ENCODE results near the gene TRIP6. TPM values are rescaled to one million over a fixed set of nuclear protein-coding genes. Genes with fewer than 3 reads are reported as not detected.
"Not testable (repeated sequence)": the region's sequence is repeated elsewhere in the genome, so short reads cannot be mapped to it uniquely, and the experiment has no call there.

TRIP6 gene
- total and polyA plus RNA-seq, 2 experiments from 2014 or later: 44.6 to 112 TPM

GRCh38 chr7:100854146-100854895 lies 12.9 kb upstream of the TRIP6 start:
- 0 out of 2 replicates have a peak, but pooled peaks cover 3% of the 10 kb centered on the region for H3F3A ChIP-seq (replicated peaks; ENCODE audit: low read depth)
- H3K79me2 ChIP-seq (replicated peaks; ENCODE audit: insufficient read depth): peaks cover 43% of the 10 kb centered on the region
- H3K4me1 ChIP-seq (ENCODE audit: insufficient read depth): peaks cover 5% of the 10 kb centered on the region; the same call in 1 of the 2 replicates
- Mint-ChIP-seq H3K27me3 (ENCODE audit: insufficient read depth, low read depth, poor library complexity) (peaks cover 15% of the 10 kb centered on the region), H3K27ac (no peak overlapping the region), H3K4me1 (peaks cover 9% of the 10 kb centered on the region; the same call in 2 of the 3 replicates), H3K36me3 (ENCODE audit: low read depth) (peaks cover 12% of the 10 kb centered on the region), H3K4me3 (peak overlapping the region; percentile 94), H3K9me3 (no peaks in the 10 kb centered on the region)
- H2AFZ ChIP-seq: no peak overlapping the region
- no peak for TF ChIP-seq EZH2 (IDR thresholded peaks at IDR 0.05; ENCODE audit: low read depth, unreplicated experiment)
- no peak for TF ChIP-seq ETS1 (IDR thresholded peaks at IDR 0.05)
- DNase-seq (ENCODE audit: low spot score): no peak
- no peaks in the 10 kb centered on the region for H3K27me3 ChIP-seq (ENCODE audit: insufficient read depth)
- H3K27ac ChIP-seq (ENCODE audit: low read depth): no peak overlapping the region
- no peaks in the 10 kb centered on the region for H3K9me2 ChIP-seq (ENCODE audit: insufficient read depth)
- no peak for ATAC-seq
- no peaks in the 10 kb centered on the region; the same call in 1 of the 2 replicates for H3K36me3 ChIP-seq (ENCODE audit: insufficient read depth)
- H3K4me2 ChIP-seq: no peak overlapping the region
- H3K4me3 ChIP-seq: no peak overlapping the region
- no peaks in the 10 kb centered on the region for H4K20me1 ChIP-seq (replicated peaks; ENCODE audit: insufficient read depth)

- H3F3A ChIP-seq (replicated peaks; ENCODE audit: low read depth); DNase-seq (ENCODE audit: low spot score); H3K27ac Mint-ChIP-seq; H3K4me3 Mint-ChIP-seq; H3K9me3 Mint-ChIP-seq; H3K4me2 ChIP-seq; H3K9me2 ChIP-seq (ENCODE audit: insufficient read depth); ATAC-seq; H3K27ac ChIP-seq (ENCODE audit: low read depth); H3K4me3 ChIP-seq; H4K20me1 ChIP-seq (replicated peaks; ENCODE audit: insufficient read depth); H3K4me1 Mint-ChIP-seq; H2AFZ ChIP-seq; H3K4me1 ChIP-seq (ENCODE audit: insufficient read depth); H3K27me3 ChIP-seq (ENCODE audit: insufficient read depth); H3K36me3 ChIP-seq (ENCODE audit: insufficient read depth): not testable (repeated sequence)
- peaks cover 14% of the 10 kb centered on the region for H3K27me3 Mint-ChIP-seq (ENCODE audit: insufficient read depth, low read depth, poor library complexity)
- peaks cover 16% of the 10 kb centered on the region for H3K36me3 Mint-ChIP-seq (ENCODE audit: low read depth)
- H3K79me2 ChIP-seq (replicated peaks; ENCODE audit: insufficient read depth): peaks cover 43% of the 10 kb centered on the region
Measured at GRCh38 chr7:100854899-100855298, 12.3 kb upstream of the TRIP6 start.

GRCh38 chr7:100855515-100855914 lies 11.7 kb upstream of the TRIP6 start:
- Histone ChIP-seq H3K4me3 (no peak overlapping the region), H3K27me3 (ENCODE audit: insufficient read depth) (no peaks in the 10 kb centered on the region), H3K27ac (ENCODE audit: low read depth) (no peak overlapping the region), H3K4me2 (no peak overlapping the region), H3K4me1 (ENCODE audit: insufficient read depth) (peaks cover 5% of the 10 kb centered on the region; the same call in 1 of the 2 replicates), H3K79me2 (replicated peaks; ENCODE audit: insufficient read depth) (peaks cover 43% of the 10 kb centered on the region), H3K36me3 (ENCODE audit: insufficient read depth) (peaks cover under 1% of the 10 kb centered on the region; the same call in 1 of the 2 replicates), H3F3A (replicated peaks; ENCODE audit: low read depth) (0 out of 2 replicates have a peak, but pooled peaks cover 3% of the 10 kb centered on the region), H3K9me2 (ENCODE audit: insufficient read depth) (no peaks in the 10 kb centered on the region), H2AFZ (no peak overlapping the region), H4K20me1 (replicated peaks; ENCODE audit: insufficient read depth) (no peaks in the 10 kb centered on the region)
- Mint-ChIP-seq H3K27ac (no peak overlapping the region), H3K9me3 (no peaks in the 10 kb centered on the region), H3K36me3 (ENCODE audit: low read depth) (peaks cover 22% of the 10 kb centered on the region), H3K4me3 (no peak overlapping the region), H3K4me1 (peaks cover 9% of the 10 kb centered on the region; the same call in 2 of the 3 replicates), H3K27me3 (ENCODE audit: insufficient read depth, low read depth, poor library complexity) (peaks cover 15% of the 10 kb centered on the region)
- DNase-seq (ENCODE audit: low spot score) (no peak), ATAC-seq (no peak)
- TF ChIP-seq NANOG (IDR thresholded peaks at IDR 0.05; ENCODE audit: borderline replicate concordance) (no peak), EZH2phosphoT487 (IDR thresholded peaks at IDR 0.05; ENCODE audit: unreplicated experiment) (no peak), POLR2AphosphoS5 (IDR thresholded peaks at IDR 0.05; ENCODE audit: low read depth) (no peak), CTCF (conservative IDR thresholded peaks at IDR 0.05; ENCODE audit: low read depth in 2 of 2) (no peak)

Data from GM23338 (cell line).